Ectodermal cell (in vitro differentiated cells): Measurements from ENCODE around the gene IMMT.

ENCODE experiments used
- H3K27ac ChIP-seq: 2 replicates; pipeline ENCODE4 v1.7.0; 2013; ENCODE audit warnings: mild to moderate bottlenecking, low read depth, low read length; ENCODE audit not compliant: insufficient read depth, poor library complexity, severe bottlenecking
- H3K27me3 ChIP-seq: 2 replicates; pipeline ENCODE4 v1.7.0; 2013; ENCODE audit warnings: mild to moderate bottlenecking, low read length; ENCODE audit not compliant: insufficient read depth, control insufficient read depth, poor library complexity, severe bottlenecking
- H3K36me3 ChIP-seq: one replicate; pipeline ENCODE4 v1.7.0; 2013; ENCODE audit warnings: low read length; ENCODE audit not compliant: control insufficient read depth, insufficient read depth
- H3K4me1 ChIP-seq: one replicate; pipeline ENCODE4 v1.7.0; 2013; ENCODE audit warnings: low read length; ENCODE audit not compliant: control insufficient read depth, insufficient read depth
- H3K4me3 ChIP-seq: 2 replicates; pipeline ENCODE4 v1.7.0; 2013; ENCODE audit warnings: low read depth, low read length, control low read depth; ENCODE audit not compliant: insufficient read depth
- H3K9me3 ChIP-seq: 2 replicates; pipeline ENCODE4 v1.7.0; 2013; ENCODE audit warnings: mild to moderate bottlenecking, low read length, moderate library complexity; ENCODE audit not compliant: control insufficient read depth
- WGBS, 2 experiments: methylation state at CpG; one replicate each; pipeline ENCODE4 v1.1.7; 2013; ENCODE audit warnings: missing lambda C conversion rate in 2 of 2; 5-methylcytosine and 5-hydroxymethylcytosine counted together

IMMT gene

DNA sequence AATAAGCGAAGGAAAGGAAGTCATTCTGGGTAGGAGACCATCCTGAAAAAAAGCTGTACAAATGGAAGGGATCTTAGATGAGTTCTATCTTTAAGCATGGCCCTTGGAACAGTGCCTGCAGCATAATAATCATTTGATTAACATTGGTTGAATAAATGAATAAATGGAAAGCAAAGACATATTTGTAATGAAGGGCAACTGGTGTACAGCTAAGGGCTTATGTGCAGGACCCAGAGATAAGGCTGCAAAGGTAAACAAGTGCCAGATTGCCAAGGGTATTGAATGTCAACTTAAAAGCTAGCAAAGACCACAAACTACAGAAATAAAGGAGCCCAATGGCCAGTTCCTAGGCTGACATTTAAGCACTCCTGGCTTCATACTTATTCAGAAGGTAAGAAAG, 19.4 kb downstream of the IMMT start:
- 93 to 97% methylated on average over 1 of the region's 1 CpG for WGBS, 2 experiments
- H3K4me1 ChIP-seq = no peaks in the 10 kb centered on the region
- H3K9me3 ChIP-seq = no peaks in the 10 kb centered on the region
- peaks cover 4% of the 10 kb centered on the region for H3K36me3 ChIP-seq
- no peak overlapping the region for H3K27ac ChIP-seq
- H3K4me3 ChIP-seq = no peak overlapping the region
- no peaks in the 10 kb centered on the region for H3K27me3 ChIP-seq

DNA sequence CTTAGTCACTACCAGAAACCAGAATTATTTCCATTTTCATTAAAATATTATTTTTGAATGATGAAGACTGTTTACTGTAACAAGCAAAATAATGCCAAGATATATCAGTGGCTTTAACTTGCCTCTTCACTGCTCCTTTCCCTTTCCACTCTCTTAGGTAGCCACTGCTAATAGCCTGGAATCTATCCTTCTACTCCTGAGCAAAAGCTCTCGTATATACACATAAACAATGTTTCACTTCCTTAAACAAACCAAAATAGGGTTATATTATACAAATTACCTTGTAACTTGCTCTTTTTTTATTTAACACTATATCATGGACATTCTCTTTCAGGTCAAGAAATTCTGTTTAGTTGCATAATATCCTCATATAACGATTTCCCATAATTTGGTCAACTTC, 20.8 kb downstream of the IMMT start:
- no peak overlapping the region for H3K4me3 ChIP-seq
- H3K4me1 ChIP-seq = no peaks in the 10 kb centered on the region
- no peaks in the 10 kb centered on the region for H3K27me3 ChIP-seq
- peaks cover 3% of the 10 kb centered on the region for H3K36me3 ChIP-seq
- H3K27ac ChIP-seq = no peak overlapping the region
- H3K9me3 ChIP-seq = no peaks in the 10 kb centered on the region
- 94 to 96% methylated on average over 2 of the region's 2 CpGs for WGBS, 2 experiments

DNA sequence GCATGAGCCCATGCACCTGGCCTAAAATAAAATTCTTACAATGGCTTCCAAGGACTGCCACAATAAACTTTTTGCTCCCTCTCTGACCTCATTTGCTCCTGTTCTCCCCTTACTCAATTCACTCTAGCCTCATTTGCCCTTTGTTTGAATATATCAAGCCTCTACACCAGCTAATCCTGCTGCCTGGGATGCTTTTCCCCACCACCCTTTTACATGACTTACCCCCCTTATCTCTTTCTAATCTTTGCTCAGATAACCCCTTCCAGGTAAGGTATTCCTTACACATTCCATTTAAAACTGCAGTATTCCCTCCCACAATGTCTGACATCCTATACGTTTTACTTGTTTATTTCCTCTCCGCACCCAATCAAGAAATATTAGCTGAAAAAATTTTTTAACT, 22.7 kb downstream of the IMMT start:
- H3K4me1 ChIP-seq = no peaks in the 10 kb centered on the region
- H3K4me3 ChIP-seq = no peak overlapping the region
- no peaks in the 10 kb centered on the region for H3K9me3 ChIP-seq
- WGBS, 2 experiments = 96 to 100% methylated on average over 2 of the region's 2 CpGs
- H3K27me3 ChIP-seq = no peaks in the 10 kb centered on the region
- peaks cover 8% of the 10 kb centered on the region for H3K36me3 ChIP-seq
- no peak overlapping the region for H3K27ac ChIP-seq

DNA sequence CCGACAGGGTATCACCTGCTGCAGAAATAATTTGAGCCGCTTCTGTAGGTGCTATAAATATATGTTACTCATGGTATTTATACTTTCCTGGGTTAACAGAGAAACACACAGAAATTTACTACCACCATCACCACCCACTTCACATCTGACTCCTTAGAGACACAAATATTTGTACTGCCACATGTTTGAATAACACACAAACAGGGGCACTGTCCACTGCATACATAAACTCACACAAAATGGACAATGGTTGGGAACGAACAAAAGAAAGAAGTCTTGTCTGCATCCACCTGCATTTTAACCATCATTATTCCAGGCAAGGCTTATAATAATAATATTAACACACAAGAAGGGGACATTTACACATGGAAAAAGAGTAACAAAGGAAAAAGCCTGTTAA, 24.0 kb downstream of the IMMT start:
- WGBS, 2 experiments = 86 to 93% methylated on average over 2 to 3 of the region's 3 CpGs
- H3K36me3 ChIP-seq = peaks cover 8% of the 10 kb centered on the region

GRCh38 chr2:86170449-86170848, 24.8 kb downstream of the IMMT start:
- H3K9me3 ChIP-seq = no peaks in the 10 kb centered on the region
- no peak overlapping the region for H3K27ac ChIP-seq
- H3K4me3 ChIP-seq = no peak overlapping the region
- peaks cover 8% of the 10 kb centered on the region for H3K36me3 ChIP-seq
- no peaks in the 10 kb centered on the region for H3K27me3 ChIP-seq
- H3K4me1 ChIP-seq = no peaks in the 10 kb centered on the region
- 93 to 97% methylated on average over 3 to 4 of the region's 4 CpGs for WGBS, 2 experiments

More for the DNA sequence above, 24.0 kb downstream of the IMMT start:
- no peak overlapping the region for H3K4me3 ChIP-seq
- H3K4me1 ChIP-seq = no peaks in the 10 kb centered on the region
- no peaks in the 10 kb centered on the region for H3K9me3 ChIP-seq
- no peaks in the 10 kb centered on the region for H3K27me3 ChIP-seq
- no peak overlapping the region for H3K27ac ChIP-seq

GRCh38 chr2:86160156-86160952, 34.9 kb downstream of the IMMT start:
- H3K27me3 ChIP-seq = no peaks in the 10 kb centered on the region
- H3K27ac ChIP-seq = no peak overlapping the region
- 95 to 97% methylated on average over 6 of the region's 6 CpGs for WGBS, 2 experiments
- no peaks in the 10 kb centered on the region for H3K4me1 ChIP-seq
- H3K4me3 ChIP-seq = no peak overlapping the region
- no peaks in the 10 kb centered on the region for H3K9me3 ChIP-seq
- peaks cover 36% of the 10 kb centered on the region for H3K36me3 ChIP-seq

DNA sequence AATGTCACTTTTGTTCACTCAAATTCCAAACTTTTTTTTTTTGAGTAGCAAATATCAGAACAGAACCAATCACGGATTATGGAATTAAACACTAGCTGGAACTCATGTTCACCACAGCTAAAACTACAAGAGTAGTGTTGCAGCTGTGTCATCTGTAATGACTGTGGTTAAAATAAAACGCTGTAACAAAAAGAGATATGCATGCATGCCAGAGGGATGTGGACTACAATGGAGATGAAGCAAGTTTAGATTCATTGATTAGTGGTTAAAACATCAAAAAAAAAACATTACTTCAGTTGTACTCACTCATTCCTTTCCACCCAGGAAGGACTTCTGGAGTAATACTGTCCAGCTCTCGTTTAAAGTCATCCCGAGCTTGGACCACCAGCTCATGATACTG, 37.0 kb downstream of the IMMT start:
- Histone ChIP-seq H3K4me1 (no peaks in the 10 kb centered on the region), H3K27me3 (no peaks in the 10 kb centered on the region), H3K27ac (no peak overlapping the region), H3K4me3 (no peak overlapping the region), H3K36me3 (peaks cover 22% of the 10 kb centered on the region), H3K9me3 (no peaks in the 10 kb centered on the region)
- whole genome bisulfite sequencing, 2 experiments = 90 to 100% methylated on average over 4 of the region's 4 CpGs

DNA sequence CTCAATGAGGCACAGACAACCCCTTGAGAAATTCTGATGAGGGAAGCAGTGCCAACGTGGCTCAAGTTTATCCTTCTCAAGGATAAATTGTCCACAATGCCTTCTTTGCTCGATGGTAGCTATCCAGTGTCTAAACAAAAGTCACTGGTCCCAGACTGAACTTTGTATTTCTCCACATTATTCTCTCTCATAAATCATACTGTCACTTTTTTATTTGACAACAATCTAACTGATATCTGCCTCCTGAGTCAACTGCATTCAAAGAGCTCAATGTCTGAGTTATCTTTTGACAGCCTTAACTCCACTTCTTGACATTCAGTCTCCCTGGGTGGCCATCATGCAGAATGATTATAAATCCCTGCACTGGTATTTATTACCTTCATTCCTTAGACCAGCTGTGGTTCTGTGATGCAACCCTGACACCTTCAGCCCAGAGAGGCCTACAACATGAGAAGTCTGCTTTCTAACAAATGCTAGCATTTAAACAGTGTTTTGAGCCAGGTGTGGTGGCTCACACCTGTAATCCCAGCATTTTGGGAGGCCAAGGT, 38.2 kb downstream of the IMMT start:
- 91 to 96% methylated on average over 2 of the region's 2 CpGs for WGBS, 2 experiments
- peaks cover 12% of the 10 kb centered on the region for H3K36me3 ChIP-seq
- no peaks in the 10 kb centered on the region for H3K9me3 ChIP-seq
- H3K4me3 ChIP-seq = no peak overlapping the region
- no peak overlapping the region for H3K27ac ChIP-seq
- no peaks in the 10 kb centered on the region for H3K4me1 ChIP-seq
- no peaks in the 10 kb centered on the region for H3K27me3 ChIP-seq

DNA sequence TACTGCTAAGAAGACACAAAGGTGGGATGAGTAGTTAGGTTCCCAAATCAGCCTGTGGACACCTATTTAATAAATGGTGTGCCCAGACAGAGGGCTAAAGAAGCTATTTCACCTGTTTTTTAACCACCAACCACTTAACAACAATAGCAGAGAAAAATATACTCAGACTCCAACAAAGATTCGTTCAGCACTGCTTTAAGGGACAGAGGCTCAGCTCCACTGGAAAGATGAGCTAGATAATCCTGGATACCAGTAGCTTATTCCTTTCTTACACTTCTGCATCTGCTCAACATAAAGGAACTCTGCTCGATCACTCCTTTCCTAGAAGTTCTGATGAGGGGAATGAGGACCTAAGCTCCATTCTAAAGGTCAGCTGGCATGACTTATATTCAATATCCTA, 44.8 kb downstream of the IMMT start:
- no peaks in the 10 kb centered on the region for H3K27me3 ChIP-seq
- no peaks in the 10 kb centered on the region for H3K9me3 ChIP-seq
- 92 to 95% methylated on average over 2 of the region's 2 CpGs for WGBS, 2 experiments
- no peak overlapping the region for H3K27ac ChIP-seq
- H3K4me1 ChIP-seq = no peaks in the 10 kb centered on the region
- H3K4me3 ChIP-seq = no peak overlapping the region
- peaks cover 28% of the 10 kb centered on the region for H3K36me3 ChIP-seq

DNA sequence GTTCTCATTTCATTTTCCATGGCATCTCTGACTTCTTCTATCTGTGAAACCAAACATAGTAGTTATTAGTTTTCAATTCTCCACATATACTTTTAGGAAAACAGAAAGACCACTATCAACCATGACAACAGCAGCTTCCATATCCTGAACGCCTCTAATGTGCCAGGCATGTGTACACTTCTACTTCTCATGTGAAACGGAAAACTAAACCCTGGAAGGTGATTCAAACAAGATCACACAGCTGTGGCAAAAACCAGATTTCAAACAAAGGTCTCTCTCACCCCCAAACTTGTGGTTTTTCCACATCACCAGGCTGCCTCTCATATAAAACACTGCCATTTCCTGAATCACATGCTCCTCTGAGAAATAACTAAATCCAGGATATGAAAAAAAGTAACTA, 47.5 kb downstream of the IMMT start:
- Histone ChIP-seq H3K4me3 (no peak overlapping the region), H3K36me3 (peaks cover 33% of the 10 kb centered on the region), H3K9me3 (no peaks in the 10 kb centered on the region), H3K4me1 (no peaks in the 10 kb centered on the region), H3K27ac (no peak overlapping the region), H3K27me3 (no peaks in the 10 kb centered on the region)
- 91 to 93% methylated on average over 2 of the region's 2 CpGs for WGBS, 2 experiments
